ENCODE results near the gene NUDT8. TPM values are rescaled to one million over a fixed set of nuclear protein-coding genes. Genes with fewer than 3 reads are reported as not detected.

The NUDT8 gene, protein sequence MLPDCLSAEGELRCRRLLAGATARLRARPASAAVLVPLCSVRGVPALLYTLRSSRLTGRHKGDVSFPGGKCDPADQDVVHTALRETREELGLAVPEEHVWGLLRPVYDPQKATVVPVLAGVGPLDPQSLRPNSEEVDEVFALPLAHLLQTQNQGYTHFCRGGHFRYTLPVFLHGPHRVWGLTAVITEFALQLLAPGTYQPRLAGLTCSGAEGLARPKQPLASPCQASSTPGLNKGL
- total RNA-seq (2014; rRNA removed; shearing (Covaris generic)), result 3.5 and 6.9 TPM in 2 replicates
- polyA plus RNA-seq (2014; cell fraction: nucleus; rRNA removed), result 34.1 and 51.9 TPM in 2 replicates

DNA sequence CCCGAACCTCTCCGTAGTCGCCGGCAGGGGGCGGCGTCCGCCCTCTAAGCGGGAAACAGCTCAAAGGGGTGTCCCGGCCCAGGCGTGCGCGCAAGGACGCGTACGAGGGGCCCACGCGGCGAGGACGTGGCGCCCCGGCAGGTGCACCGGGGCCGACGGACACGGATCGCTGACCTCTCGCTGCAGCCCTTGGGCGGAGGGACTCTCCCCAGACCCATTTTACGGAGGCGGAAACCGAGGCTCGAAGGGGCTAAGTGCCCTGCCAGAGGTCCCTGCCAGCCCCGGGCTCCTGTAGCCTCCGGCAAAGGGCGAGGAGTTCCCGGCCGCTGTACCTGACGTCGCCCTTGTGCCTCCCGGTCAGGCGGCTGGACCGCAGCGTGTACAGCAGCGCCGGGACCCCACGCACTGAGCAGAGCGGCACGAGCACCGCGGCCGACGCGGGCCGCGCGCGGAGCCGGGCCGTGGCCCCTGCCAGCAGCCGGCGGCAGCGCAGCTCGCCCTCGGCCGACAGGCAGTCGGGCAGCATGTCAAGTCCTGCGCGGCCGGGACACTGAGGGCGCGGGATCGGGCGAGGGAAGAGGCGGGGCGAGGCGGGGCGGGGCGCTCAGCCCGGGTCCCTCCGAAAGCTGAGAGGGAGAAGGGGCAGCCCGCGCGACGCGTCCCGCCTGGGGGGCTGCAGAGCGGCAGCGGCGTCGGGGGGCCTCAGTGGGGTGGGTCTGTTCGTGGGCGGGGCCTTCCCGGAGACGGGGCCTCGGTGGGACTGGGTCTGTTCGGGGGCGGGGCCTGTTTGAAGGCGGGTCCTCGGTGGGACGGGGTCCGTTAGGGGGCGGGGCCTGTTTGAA, at the start of gene NUDT8:
Gene NUDT8 (minus strand): TSS at position 552 of the 842 bp plus-strand sequence. CDS start 26 bp downstream, at position 526.
- peak; percentile 59 for DNase-seq (ENCODE audit: extremely low read depth, low read depth)

DNA sequence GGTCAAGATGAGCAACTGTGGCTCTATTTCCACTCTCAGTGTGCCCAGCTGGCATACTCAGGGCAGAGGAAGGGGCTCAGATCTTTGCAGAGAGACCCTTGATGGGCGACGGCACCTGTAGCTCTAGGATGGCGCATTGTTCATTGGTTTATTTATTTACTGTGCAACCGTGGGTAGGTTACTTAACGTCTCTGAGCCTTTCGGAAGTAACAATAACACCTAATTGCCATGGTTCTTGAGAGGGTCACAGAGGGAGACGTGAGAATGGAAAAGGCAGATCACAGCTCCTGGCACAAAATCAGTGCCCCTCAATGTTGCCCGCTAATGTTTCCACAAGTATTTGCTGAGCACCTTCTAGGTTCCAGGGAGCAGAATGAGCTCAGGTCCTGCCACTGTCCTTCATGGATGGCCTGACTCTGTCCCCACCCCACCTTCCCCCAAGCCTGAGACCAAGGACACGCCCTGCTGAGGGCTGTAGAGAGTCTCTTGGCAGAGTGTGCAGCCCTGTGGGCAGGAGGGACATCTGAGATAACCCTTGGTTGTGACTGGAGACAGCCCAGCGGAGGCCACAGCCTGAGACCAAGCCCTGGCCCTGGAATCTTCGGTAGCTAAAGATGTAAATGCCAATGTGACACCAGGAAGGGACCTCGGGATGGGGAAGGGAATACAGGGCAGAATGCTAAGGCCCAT, 45.5 kb upstream of the NUDT8 start:
- no peak for DNase-seq (ENCODE audit: extremely low read depth, low read depth)

DNA sequence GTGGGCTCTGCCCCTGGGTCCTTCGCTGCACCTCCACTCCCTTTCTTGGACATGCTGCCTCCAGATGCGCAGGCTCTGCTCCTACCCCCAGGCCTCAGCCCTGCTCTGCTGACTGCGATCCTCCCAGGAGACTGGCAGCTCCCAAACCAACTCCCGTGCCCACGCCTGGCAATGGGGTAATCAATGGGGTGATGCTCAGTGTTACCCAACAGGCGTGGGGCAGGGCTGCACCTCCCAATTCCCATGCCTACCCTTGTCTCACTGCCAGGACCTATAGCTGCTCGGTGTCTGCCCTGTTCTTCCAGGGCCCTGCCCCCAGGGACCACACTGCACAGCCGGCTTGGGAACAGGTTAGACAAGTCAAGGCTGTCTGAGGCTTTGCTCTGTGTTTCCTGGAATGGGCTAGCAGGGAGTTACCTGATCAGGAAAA, 44.7 kb upstream of the NUDT8 start, which contains the start of gene ALDH3B2:
Gene ALDH3B2 (minus strand): TSS at position 182 of the 430 bp plus-strand sequence. CDS start 7,688 bp downstream, outside the sequence.
- no peak for DNase-seq (ENCODE audit: extremely low read depth, low read depth)

DNA sequence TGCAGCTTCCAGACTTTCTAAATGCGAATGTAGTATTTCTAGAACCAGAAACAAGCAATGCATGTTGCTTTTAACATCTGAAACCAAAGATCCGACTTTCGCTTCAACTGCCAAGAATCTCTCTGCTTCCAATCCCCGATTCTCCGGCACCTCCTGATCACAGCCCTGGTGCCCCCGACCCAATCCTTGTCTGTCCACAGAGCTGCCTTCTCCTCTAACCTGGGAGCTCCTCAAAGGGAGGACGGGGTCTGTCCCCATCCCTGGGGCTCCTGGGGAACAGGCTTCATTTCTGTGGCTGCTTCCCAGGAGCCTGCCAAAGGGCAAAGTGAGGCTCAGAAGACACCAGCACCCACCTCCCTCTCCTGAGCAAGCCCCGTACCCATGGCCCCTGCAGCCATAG, 44.2 kb upstream of the NUDT8 start:
- no peak for DNase-seq (ENCODE audit: extremely low read depth, low read depth)

DNA sequence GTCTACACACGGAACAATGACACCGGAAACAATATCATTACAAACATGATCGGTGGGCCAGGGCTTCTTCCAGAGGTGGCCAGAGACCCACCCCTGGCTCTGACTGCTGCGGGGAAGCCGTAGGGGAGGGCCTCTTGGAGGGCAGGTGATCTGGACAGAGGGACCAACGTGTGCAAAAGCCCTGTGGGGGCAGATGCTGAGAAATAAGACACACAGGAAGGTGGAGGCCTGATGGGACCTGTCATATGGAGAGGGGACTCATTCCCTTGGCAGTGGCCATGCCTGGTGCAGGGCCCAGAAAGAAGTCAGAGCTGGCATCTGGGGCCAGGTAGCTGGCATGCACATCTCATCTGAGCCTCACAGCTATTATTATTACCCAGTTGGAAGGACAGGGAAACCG, 43.6 kb upstream of the NUDT8 start:
- no peak for DNase-seq (ENCODE audit: extremely low read depth, low read depth)

DNA sequence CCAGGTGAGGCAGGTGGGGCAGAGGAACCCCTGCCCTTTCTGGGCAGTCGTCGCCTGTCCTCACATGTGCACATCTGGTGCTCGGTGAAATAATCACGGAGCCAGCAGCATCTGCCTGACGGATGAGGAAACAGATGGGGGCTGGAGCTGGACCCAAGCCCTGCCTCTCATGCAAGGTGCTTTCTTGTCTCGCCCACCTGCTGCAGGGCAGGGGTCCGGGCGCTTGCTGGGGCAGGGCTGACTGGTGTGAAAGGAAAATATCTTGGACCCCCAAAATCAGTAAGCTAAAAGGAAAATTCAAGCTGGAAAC, 41.4 kb upstream of the NUDT8 start:
- DNase-seq (ENCODE audit: extremely low read depth, low read depth), result no peak

DNA sequence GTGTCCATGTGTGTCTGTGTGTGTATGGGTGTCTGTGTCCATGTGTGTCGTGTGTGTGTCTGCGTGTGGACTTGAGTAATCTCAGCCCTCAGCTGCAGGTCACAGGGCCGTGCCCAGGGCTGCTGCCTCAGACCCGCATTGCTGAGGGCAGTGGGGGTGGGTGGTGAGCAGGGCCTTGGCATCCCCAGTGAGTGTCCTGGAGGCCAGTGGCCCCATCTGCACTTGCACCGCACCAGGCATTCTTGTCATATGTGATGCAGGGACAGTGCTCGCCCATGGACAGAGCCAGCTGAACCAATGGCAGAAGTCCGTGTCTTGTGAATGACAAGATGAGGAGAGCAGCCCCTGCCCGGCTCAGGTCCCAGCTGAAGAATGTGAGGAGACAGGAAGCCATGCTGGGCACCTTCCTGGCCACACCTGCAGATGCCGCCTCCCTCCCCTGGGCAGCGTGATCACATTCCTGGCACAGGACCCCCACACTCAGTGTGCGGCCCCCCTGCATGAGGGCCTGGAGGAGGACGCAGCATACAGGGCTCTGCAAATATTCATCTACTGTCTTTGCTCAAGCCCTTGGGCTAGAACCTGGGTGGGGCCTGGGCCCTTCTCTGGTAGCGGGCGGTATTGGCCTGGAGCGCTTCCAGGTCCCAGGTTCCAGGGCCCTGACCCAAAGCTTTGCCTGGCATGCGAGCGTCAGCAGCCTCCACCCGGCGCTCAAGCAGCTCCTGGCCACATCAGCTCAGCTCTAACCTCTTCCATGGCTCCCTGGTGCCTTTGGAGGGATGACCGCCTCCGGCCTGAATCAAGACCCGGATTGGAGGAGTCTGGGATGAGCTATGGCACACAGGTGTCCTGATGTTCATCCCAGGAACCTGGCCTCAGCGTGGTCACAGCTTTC, 40.8 kb upstream of the NUDT8 start:
- DNase-seq (ENCODE audit: extremely low read depth, low read depth), result no peak

DNA sequence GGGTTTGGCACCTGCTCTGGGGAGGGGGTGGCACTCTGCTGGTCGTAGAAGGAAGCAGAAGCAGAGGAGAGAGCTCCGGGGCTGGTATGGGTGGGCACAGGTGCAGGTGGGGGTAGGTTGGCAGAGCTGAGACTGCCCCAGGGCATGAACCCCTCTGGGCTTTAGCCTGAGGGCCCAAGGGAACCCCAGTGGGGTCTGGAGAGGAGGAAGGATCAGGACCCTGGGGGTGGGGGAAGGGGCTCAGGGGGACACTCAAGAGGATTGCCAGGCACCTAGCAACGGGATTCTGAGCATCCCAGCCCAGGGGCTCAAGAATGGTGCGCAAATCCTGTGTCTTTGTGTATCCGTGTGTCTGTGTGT, 38.4 kb upstream of the NUDT8 start:
- DNase-seq (ENCODE audit: extremely low read depth, low read depth), result no peak

DNA sequence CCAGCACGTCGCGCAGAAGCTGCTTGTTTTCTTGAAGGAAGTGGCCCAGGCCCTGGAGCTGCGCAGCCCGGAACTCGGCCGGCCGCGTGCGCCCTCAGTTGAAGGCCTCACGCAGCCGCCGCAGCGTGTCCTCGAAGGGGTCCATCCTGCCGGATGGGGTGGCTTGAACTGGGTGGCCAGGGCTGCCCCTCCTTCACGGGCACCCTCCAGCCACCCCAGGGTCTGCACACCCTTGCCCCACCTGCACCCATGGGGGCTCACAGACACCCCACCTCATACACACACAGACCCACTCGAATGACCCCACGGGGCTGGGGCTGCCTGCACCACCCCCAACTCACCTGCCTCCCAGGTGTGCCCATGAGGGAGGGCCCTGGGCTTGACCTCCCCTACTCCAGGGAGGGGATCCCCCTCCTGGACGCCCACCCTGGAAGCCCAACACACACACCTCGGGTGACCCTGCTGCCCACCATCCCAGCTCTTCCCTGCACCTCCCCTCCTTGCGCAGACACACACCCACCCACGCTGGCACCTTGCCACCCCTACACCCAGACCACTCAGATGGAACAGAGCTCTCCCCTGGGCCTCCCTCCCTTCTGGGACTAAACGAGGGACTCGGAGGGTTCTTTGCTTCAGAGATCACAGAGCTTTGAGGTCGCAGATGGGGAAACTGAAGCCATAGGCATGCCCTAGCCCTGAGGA, 37.9 kb upstream of the NUDT8 start:
- no peak for DNase-seq (ENCODE audit: extremely low read depth, low read depth)

DNA sequence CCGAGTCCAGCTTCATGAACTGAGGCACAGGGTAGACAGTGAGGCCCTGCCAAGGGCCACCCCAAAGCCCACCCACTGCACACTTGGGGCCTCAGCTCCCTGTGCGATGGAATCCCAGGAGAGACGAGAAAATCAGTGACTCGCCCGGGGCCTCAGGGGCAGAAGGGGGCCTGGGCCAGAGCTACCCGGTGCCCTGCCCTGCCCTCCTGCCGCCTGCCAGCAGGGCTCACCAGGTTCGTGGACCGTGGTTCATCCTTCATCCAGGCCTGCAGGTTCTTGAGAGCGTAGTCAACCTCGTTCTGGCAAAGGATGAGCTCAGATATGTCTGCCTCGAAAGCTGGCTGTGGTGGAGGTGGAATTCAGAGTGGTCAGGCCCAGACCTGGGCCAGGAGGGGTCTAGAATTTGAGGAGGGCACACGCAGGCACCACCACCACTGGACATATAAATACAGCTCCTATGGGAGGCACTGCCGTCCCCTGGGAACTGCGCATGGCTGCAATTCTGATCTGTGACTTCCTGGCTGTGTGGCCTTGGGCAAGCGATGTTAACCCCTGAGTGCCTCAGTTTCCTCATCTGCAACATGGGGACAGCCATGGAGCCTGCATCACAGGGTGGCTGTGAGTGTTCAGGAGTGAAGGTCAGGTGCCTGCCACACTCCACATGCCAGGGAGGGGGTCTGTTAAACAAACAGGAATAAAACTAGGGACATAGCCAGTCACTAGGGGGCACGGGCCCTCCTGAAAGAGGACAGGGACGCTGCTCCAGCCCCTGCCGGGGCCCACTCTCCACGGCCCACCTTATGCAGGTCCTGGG, 37.1 kb upstream of the NUDT8 start:
- no peak for DNase-seq (ENCODE audit: extremely low read depth, low read depth)

DNA sequence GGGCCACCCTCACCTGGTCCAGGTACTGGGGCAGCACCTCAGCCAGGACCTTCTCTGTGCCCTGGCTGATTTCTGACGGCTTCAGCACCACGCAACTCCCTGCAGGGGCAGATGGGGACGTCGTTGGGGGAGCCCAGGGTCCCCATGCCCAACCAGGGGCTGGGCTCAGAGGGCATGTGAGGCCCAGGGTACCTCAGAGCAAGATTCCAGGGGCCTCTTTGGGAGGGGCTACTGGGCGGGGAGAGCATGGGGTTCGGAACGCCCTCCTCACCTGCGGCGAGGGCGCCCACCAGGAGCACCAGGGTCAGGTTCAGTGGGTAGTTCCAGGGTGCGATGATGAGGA, 36.5 kb upstream of the NUDT8 start:
- DNase-seq (ENCODE audit: extremely low read depth, low read depth), result no peak

DNA sequence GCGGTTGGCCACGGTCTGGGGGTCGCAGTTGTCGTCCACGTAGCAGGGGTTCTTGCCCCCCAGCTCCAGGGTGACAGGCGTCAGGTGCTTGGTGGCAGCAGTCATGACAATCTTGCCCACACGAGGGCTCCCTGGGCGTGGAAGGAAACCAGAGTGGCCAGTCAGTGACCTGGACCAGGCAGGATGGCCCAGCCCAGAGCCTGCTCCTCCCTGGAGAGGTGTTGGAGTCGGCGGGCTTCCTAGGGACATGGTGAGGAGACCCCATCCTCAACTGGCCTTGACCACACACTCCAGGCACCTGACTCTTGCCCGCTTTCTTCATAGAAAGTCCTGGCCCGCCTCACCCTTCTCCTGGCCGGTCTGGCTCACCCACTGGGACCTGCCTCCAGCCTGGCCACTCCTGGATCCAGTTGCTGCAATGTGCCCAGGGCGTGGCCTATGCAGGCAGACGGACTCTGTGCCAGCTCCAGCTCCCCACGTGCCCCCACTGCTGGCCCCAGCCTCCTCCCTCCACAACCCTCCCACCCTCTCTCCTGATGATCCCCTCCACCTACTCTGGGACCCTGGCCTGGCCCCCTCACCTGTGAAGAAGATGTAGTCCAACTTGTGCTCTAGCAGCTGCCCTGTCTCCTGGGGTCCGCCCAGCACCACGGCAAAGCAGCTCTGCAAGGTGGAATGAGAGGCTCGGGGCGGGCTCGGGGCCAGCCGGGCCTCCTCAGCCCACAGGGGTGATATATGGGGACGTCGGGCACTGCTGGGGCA, 36.0 kb upstream of the NUDT8 start:
- DNase-seq (ENCODE audit: extremely low read depth, low read depth), result no peak

DNA sequence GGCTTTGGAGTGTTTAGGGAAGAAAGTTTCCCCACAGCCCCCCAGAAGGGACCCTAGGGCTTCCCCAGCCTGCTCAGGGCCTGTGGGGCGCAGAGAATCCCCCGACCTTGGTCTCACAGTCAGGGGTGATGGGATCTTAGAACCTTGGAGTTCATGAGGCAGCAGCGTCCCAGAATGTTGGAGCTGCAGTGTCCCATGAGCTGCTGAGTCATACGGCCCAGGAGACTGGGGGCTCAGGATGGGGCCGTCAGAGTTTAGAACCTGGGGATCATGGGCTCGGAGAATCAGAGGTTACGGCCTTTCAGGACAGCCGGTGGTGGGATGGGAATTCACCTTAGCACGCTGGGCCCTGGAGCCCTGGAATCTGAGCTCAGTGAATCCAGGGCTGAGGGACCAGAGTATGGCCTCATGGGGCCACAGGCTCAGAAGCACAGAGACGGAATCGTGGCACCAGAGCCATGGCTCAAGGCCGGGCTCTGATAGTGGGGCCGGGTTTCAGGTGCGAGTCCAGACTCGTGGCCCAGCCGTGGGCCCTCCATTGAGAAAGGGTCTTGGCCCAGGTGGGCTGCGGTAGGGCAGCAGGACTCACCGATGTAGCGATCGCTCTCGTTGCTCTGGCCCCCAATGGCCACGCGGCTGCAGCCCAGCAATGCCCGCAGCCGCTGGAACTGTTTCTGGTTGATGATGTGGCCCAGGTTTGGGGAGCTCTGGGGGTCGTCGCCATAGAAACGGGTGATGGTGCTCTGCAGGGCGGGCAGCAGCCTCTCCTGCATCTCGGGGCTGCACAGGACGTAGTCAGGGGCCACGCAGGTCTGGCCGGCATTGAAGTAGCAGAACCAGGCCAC, 35.2 kb upstream of the NUDT8 start:
- no peak for DNase-seq (ENCODE audit: extremely low read depth, low read depth)

DNA sequence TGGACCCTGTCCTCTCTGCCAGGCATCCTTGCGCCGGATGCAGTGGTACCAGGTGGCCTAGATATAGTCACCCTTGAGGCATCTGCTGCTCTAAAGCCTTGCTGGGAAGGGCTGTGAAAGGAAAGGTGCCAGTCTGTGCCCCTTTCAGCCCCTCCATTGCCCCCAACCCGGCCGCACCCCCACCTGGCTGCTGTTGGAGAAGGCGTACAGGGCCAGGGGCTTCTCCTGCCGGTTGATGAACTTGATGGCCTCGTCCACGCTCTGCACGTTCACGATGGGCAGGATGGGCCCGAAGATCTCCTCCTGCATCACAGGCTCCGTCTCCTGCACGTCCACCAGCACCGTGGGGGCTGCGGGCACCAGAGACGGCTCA, 34.5 kb upstream of the NUDT8 start:
- no peak for DNase-seq (ENCODE audit: extremely low read depth, low read depth)

DNA sequence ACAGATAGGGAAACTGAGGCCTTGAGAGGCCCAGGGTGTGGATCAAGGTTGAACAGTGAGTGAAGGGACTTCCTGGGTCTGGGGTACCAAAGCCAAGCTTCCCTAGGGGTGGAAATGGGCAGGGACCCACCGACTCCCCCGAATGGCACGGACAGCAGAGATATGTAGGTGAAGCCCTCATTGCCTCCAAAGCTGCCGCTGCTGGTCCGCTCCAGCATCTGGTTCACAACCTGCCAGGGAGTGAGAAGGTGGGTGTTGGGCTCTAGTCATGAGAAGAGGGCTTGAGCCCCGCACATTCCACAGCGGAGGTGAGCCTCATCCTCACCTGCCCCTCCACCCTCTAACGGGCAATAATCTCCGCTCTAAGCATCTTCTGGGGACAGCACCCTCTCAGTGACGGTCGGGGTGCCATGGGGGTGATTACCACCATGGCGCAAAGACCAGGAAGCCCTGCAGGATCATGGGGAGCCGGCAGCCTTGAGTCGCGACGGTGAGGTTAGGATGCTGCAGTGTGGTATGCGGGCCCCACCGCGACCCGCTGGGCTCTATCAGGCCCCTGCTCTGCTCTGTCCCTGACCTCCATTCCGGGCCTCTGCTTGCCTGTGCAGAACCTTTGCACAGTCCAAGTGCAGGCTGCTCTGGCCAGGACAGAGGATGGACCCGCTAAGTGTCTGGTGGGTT, 33.9 kb upstream of the NUDT8 start:
- DNase-seq (ENCODE audit: extremely low read depth, low read depth), result no peak

DNA sequence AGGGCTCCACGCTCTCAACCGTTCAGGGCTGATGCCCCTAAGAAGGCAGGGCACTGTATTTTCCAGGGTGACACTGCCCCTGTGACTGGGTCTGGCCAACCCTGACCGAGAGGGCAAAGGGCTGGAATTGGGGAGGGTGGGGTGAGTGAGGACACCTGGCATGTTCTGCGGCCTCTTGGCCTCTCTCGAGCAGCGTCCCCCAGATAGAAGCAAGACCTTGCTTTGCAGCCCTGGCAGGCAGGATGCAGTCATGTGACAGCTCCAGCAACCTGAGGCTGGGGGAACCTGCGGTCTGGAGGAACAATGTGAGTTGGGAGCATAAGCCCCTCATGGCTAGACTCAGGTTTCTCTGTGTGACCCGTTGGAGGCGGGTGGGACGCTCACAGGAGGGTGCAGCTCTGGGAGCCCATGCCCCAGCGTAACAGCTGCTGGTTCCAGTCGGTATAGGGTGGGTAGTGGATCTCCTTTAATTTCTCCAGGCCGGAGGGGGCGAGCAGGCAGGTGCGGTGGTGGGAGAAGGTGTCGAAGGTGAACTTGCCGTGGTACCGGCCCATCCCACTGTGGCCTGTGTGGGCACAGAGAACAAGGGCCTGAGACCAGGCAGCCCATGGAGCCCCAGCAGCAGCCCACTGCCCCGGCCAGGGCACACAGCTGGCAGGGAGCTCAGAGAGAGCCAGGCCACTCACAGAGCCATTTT, 33.2 kb upstream of the NUDT8 start:
- no peak for DNase-seq (ENCODE audit: extremely low read depth, low read depth)

Data from NCI-H460 (cell line).